ENCODE measurements around the gene SAPCD2. TPM values are rescaled to one million over a fixed set of nuclear protein-coding genes. Genes with fewer than 3 reads are reported as not detected.

SAPCD2 gene
- total and polyA plus RNA-seq, 9 of the 15 experiments (the other 6 are each of a cell fraction or from before 2014, with no cell fraction given), result 3.4 to 91.8 (median 18.8) TPM

GRCh38 chr9:137067860-137068538, 2.4 kb downstream of the SAPCD2 start (continued):
- TF ChIP-seq ZNF140 (CRISPR knock-in tag; IDR thresholded peaks at IDR 0.05) (no peak), AFF4 (CRISPR knock-in tag; IDR thresholded peaks at IDR 0.05) (no peak)

GRCh38 chr9:137066096-137066861, 4.1 kb downstream of the SAPCD2 start:
- H3K79me2 ChIP-seq (ENCODE audit: control insufficient read depth, insufficient read depth, low read length), result peaks cover 36% of the 10 kb centered on the region
- TF ChIP-seq ZNF76 (CRISPR knock-in tag; IDR thresholded peaks at IDR 0.05; ENCODE audit: borderline replicate concordance) (no peak), HNRNPL (IDR thresholded peaks at IDR 0.05; ENCODE audit: low read depth, low read length) (0 out of 2 replicates have a peak, but pooled peaks have one; percentile 52), RBFOX2 (IDR thresholded peaks at IDR 0.05; ENCODE audit: low read depth, low read length) (peak; percentile 54), RAD51 (IDR thresholded peaks at IDR 0.05; ENCODE audit: borderline replicate concordance, low read depth) (no peak), RNF2 (IDR thresholded peaks at IDR 0.05) (no peak), POLR2G (IDR thresholded peaks at IDR 0.05; ENCODE audit: low read depth, low read length) (peak; percentile 53; the same call in 1 of the 2 replicates)
- H3K27ac ChIP-seq (ENCODE audit: extremely low read depth, low read depth, low read length), result no peak overlapping the region
- BruUV-seq (replicated peaks), result TSS peak; percentile 21
- peak overlapping the region in 1 of 2 experiments; percentile 30; a peak in 1 of 4 replicates for H3K9ac ChIP-seq (ENCODE audit: insufficient read depth in 1 of 2, low read depth in 2 of 2, low read length in 2 of 2)
- H3K27me3 ChIP-seq (ENCODE audit: control insufficient read depth in 2 of 2, insufficient read depth in 2 of 2, low read length in 2 of 2), result no peaks in the 10 kb centered on the region
- no peaks in the 10 kb centered on the region for H3K9me3 ChIP-seq (replicated peaks; ENCODE audit: control insufficient read depth, insufficient read depth, low read depth, low read length)
- no peak for FAIRE-seq
- peaks cover 8% of the 10 kb centered on the region for H3K9me1 ChIP-seq (ENCODE audit: control insufficient read depth, insufficient read depth, low read length)
- peaks cover 41% of the 10 kb centered on the region; the same call in 2 of the 3 replicates for H3K36me3 ChIP-seq (ENCODE audit: control insufficient read depth, insufficient read depth, low read length)
- no peak overlapping the region for H3K4me3 ChIP-seq
- no peak for DNase-seq (ENCODE audit: extremely low read depth in 1 of 4, low spot score in 3 of 4)
- H3K4me2 ChIP-seq (ENCODE audit: insufficient read depth, low read length), result no peak overlapping the region
- 92% methylated on average over 16 of the region's 26 CpGs for WGBS (ENCODE audit: insufficient coverage, low coverage, missing lambda C conversion rate)
- H4K20me1 ChIP-seq (replicated peaks; ENCODE audit: control insufficient read depth, insufficient read depth, low read length), result peaks cover 22% of the 10 kb centered on the region
- CTCF ChIA-PET (ENCODE audit: low intra/inter-chr PET ratio), result no interaction called here
- in situ Hi-C loops (cut with MboI), result no loop called here
- POLR2A ChIA-PET, result interaction anchor here (0.6 to 1.8 kb wide), 6 partner anchors 9 to 174 kb away, joined by 3 to 4 read pairs (median 4); no protein-coding TSS in a partner anchor
- intact Hi-C loops (cut with micrococcal nuclease), result loop anchor here (2.0 kb wide), 1 partner anchor 19 kb away; the partner anchor contains the start of gene NPDC1
- peaks cover 23 to 73% of the 10 kb centered on the region in 2 experiments for H3K4me1 ChIP-seq (replicated peaks in 1 of 2; ENCODE audit: control insufficient read depth in 2 of 2, insufficient read depth in 2 of 2, low read length in 2 of 2)
- H2AFZ ChIP-seq (ENCODE audit: low read depth, low read length), result no peak overlapping the region
- ATAC-seq, result no peak

Measured in K562 (cell line).